OCI-LY7 (cell line): ENCODE data around the gene ANKZF1. TPM values are rescaled to one million over a fixed set of nuclear protein-coding genes. Genes with fewer than 3 reads are reported as not detected.

Experiments
- BruUV-seq: library from RNA; stranded (reverse); fragments of 400-500 nt; replicated peaks from 2 replicates; lab custom pipeline; 2021; lab: Mats Ljungman, UMichigan
- CTCF ChIA-PET: fragments of 300-600 bp; sonication (Branson Sonifier 250); formaldehyde crosslinking; loops from one replicate; lab custom pipeline; 2022; ENCODE audit warnings: antibody characterized with exemption; ENCODE audit not compliant: unreplicated experiment; lab: Charles Lee
- POLR2A ChIA-PET: fragments of 300-600 bp; sonication (Branson Sonifier 250); formaldehyde crosslinking; loops from one replicate; lab custom pipeline; 2022; ENCODE audit warnings: antibody characterized with exemption; lab: Charles Lee
- DNase-seq: peaks from one replicate; pipeline ENCODE4 v3.0.0-alpha.2; 2015; ENCODE audit warnings: low spot score
- H2AFZ ChIP-seq: fragments of 200-600 bp; sonication (generic), shearing (Covaris generic); 2 replicates; pipeline ENCODE4 v1.6.1; 2014; ENCODE audit warnings: mild to moderate bottlenecking, antibody characterized with exemption, low read length, moderate library complexity
- H3K27ac ChIP-seq: fragments of 200-600 bp; sonication (generic); 2 replicates; pipeline ENCODE4 v1.5.1; 2014; ENCODE audit warnings: mixed run types, low read depth, mild to moderate bottlenecking, moderate library complexity, low read length, inconsistent platforms; ENCODE audit not compliant: poor library complexity, severe bottlenecking
- H3K36me3 ChIP-seq: fragments of 200-600 bp; sonication (generic); 2 replicates; pipeline ENCODE4 v1.6.1; 2014; ENCODE audit warnings: mild to moderate bottlenecking, antibody characterized with exemption, low read length, moderate library complexity, mixed read lengths; ENCODE audit not compliant: insufficient read depth
- H3K4me1 ChIP-seq: fragments of 200-600 bp; sonication (generic); 2 replicates; pipeline ENCODE4 v1.5.1; 2014; ENCODE audit warnings: mild to moderate bottlenecking, low read length; ENCODE audit not compliant: insufficient read depth, poor library complexity, severe bottlenecking
- H3K4me2 ChIP-seq: fragments of 200-600 bp; sonication (generic); 2 replicates; pipeline ENCODE4 v1.6.1; 2014; ENCODE audit warnings: mild to moderate bottlenecking, low read length
- H3K4me3 ChIP-seq: fragments of 200-600 bp; sonication (generic); 2 replicates; pipeline ENCODE4 v1.5.1; 2014; ENCODE audit warnings: mild to moderate bottlenecking, low read depth, low read length; ENCODE audit not compliant: poor library complexity, severe bottlenecking
- H3K79me2 ChIP-seq: fragments of 200-600 bp; sonication (generic); 2 replicates; pipeline ENCODE4 v1.6.1; 2016; ENCODE audit warnings: low read depth, mild to moderate bottlenecking, low read length, moderate library complexity, mixed read lengths; ENCODE audit not compliant: insufficient read depth
- H3K9me2 ChIP-seq: fragments of 200-600 bp; sonication (generic); 2 replicates; pipeline ENCODE4 v1.6.1; 2016; ENCODE audit warnings: mild to moderate bottlenecking, low read length, mixed read lengths; ENCODE audit not compliant: insufficient read depth
- H3K9me3 ChIP-seq: fragments of 200-600 bp; sonication (generic); 2 replicates; pipeline ENCODE4 v1.6.1; 2014; ENCODE audit warnings: mild to moderate bottlenecking, mixed run types, low read length, mixed read lengths
- H4K20me1 ChIP-seq: fragments of 200-600 bp; sonication (generic); 2 replicates; pipeline ENCODE4 v1.6.1; 2014; ENCODE audit warnings: mild to moderate bottlenecking, antibody characterized with exemption, low read length, moderate library complexity, mixed read lengths; ENCODE audit not compliant: insufficient read depth
- EZH2phosphoT487 ChIP-seq: fragments of 200-600 bp; sonication (generic); IDR thresholded peaks from 2 replicates; pipeline ENCODE4 v1.6.1; 2018; ENCODE audit warnings: low read depth, borderline replicate concordance, mild to moderate bottlenecking, mixed run types, antibody characterized with exemption, low read length, moderate library complexity, mixed read lengths
- intact Hi-C: fragments of 100-400 bp; cut with micrococcal nuclease; formaldehyde crosslinking; loops from one replicate; pipeline ENCODE4 v1.10.0; 2022; ENCODE audit not compliant: unreplicated experiment
- total RNA-seq, 2 experiments: library from RNA; depleted of rRNA in 1 of 2; stranded (reverse); fragments of >200 nt in 1 of 2; shearing (Covaris generic) in 1 of 2; gene quantifications; 2 replicates each; pipeline ENCODE4 v1.2.3, GENCODE V29; 2014 to 2022
- TF ChIP-seq, protein P1 (sequence below): fragments of 200-600 bp; sonication (generic); conservative IDR thresholded peaks from 2 replicates; pipeline ENCODE4 v1.5.1; 2014; ENCODE audit warnings: mild to moderate bottlenecking, antibody characterized with exemption, low read length, moderate library complexity, mixed read lengths

Gene ANKZF1
- total RNA-seq, 2 experiments from 2014 or later = 57.8 to 82.4 TPM

- intact Hi-C loops = loop anchor here (1.0 to 10.0 kb wide), 7 partner anchors 17 to 394 kb away; partner anchors contain the start of genes ANKZF1, ATG9A, NHEJ1 and TUBA4A
- Histone ChIP-seq H3K36me3 (peaks cover 34% of the 10 kb centered on the region), H3K9me2 (no peaks in the 10 kb centered on the region), H3K27ac (peak overlapping the region; percentile 90), H3K4me2 (peak overlapping the region; percentile 81), H3K4me3 (peak overlapping the region; percentile 83), H3K79me2 (peaks cover 19% of the 10 kb centered on the region; the same call in 1 of the 2 replicates), H3K9me3 (no peaks in the 10 kb centered on the region), H2AFZ (peak overlapping the region; percentile 74; the same call in 1 of the 2 replicates), H3K4me1 (peaks cover 39% of the 10 kb centered on the region), H4K20me1 (peaks cover 5% of the 10 kb centered on the region)
- BruUV-seq = no TSS peak
- no peak for TF ChIP-seq EZH2phosphoT487
- TF ChIP-seq, protein P1, sequence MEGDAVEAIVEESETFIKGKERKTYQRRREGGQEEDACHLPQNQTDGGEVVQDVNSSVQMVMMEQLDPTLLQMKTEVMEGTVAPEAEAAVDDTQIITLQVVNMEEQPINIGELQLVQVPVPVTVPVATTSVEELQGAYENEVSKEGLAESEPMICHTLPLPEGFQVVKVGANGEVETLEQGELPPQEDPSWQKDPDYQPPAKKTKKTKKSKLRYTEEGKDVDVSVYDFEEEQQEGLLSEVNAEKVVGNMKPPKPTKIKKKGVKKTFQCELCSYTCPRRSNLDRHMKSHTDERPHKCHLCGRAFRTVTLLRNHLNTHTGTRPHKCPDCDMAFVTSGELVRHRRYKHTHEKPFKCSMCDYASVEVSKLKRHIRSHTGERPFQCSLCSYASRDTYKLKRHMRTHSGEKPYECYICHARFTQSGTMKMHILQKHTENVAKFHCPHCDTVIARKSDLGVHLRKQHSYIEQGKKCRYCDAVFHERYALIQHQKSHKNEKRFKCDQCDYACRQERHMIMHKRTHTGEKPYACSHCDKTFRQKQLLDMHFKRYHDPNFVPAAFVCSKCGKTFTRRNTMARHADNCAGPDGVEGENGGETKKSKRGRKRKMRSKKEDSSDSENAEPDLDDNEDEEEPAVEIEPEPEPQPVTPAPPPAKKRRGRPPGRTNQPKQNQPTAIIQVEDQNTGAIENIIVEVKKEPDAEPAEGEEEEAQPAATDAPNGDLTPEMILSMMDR = no peak
- DNase-seq = peak; percentile 59
- CTCF ChIA-PET = interaction anchor here (0.6 to 3.0 kb wide), 6 partner anchors 8 to 885 kb away, joined by 3 to 13 read pairs (median 8); partner anchors contain the start of genes TUBA4A and TUBA4B
- POLR2A ChIA-PET = interaction anchor here (0.6 to 3.4 kb wide), 14 partner anchors 13 to 363 kb away, joined by 3 to 21 read pairs (median 4); partner anchors contain the start of genes DNPEP, GLB1L, STK16 and TUBA4A
Measured at GRCh38 chr2:219278655-219279150, 49.1 kb downstream of the ANKZF1 start.

DNA sequence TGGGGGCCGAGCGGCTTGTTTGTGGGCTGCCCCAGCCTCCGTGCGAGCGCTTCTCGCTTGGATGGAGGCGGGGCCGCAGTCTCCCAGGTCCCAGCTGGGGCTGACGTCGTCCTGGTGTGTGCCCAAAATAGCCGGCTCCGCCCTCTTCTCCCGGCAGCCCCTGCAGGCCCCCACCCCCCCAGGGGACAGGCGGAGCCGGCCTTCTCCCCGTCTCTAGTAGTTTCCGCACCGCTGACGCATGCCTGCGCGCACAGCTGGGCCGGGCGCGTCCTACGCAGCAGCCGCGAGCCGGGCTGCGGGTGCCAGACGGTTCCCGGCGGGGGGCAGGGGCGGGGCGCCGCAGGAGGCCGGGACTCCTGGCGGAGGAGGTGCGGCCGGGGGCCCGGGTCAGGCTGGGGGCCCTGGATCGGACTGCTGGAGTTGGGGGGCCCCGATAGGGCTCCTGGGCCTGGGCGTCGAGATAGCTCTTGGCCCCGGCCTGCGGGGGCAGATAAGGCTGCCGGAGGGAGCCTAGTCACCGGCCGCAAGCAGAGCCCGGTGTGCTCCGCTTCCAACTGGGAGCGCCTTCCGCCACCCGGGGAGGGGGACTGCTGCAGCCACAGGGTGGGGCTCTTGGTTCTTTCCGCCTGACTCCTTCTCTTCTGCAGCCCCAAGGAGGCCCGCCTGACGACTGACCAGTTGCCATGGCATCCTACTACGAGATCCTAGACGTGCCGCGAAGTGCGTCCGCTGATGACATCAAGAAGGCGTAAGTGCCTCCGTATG lies 49.7 kb downstream of the ANKZF1 start, which contains the start of gene DNAJB2:
Gene DNAJB2 (plus strand): TSS at position 216 of the 765 bp plus-strand sequence. CDS start 468 bp downstream, at position 684.
- peaks cover 5% of the 10 kb centered on the region for H4K20me1 ChIP-seq
- peaks cover 39% of the 10 kb centered on the region for H3K4me1 ChIP-seq
- peak within 1 kb of the TSS; percentile 74 for H2AFZ ChIP-seq
- intact Hi-C loops = loop anchor here (1.0 to 10.0 kb wide), 7 partner anchors 16 to 395 kb away; partner anchors contain the start of genes ANKZF1, ATG9A, NHEJ1 and TUBA4A
- ChIA-PET POLR2A (interaction anchor here (0.6 to 3.4 kb wide), 9 partner anchors 12 to 128 kb away, joined by 3 to 21 read pairs (median 4); partner anchors contain the start of genes GLB1L, STK16 and ZFAND2B), CTCF (interaction anchor here (0.6 to 3.0 kb wide), 5 partner anchors 9 to 886 kb away, joined by 3 to 13 read pairs (median 7); partner anchors contain the start of genes TUBA4A and TUBA4B)
- peak within 1 kb of the TSS; percentile 83 for H3K4me3 ChIP-seq
- H3K36me3 ChIP-seq = peaks cover 39% of the 10 kb centered on the region
- TF ChIP-seq, protein P1 = no peak
- TF ChIP-seq EZH2phosphoT487 = no peak
- H3K9me2 ChIP-seq = no peaks in the 10 kb centered on the region
- peak within 1 kb of the TSS; percentile 90 for H3K27ac ChIP-seq
- peak within 1 kb of the TSS; percentile 81 for H3K4me2 ChIP-seq
- BruUV-seq = no TSS peak
- H3K79me2 ChIP-seq = peaks cover 19% of the 10 kb centered on the region; the same call in 1 of the 2 replicates
- peak; percentile 99 for DNase-seq
- no peaks in the 10 kb centered on the region for H3K9me3 ChIP-seq
